Cerebellar cortex (tissue), 1 donor: ENCODE data around the gene ZNF688.
A peak's percentile ranks its signal among the peaks of the same experiment; 100 is the strongest.

Experiments
- DNase-seq: peaks from one replicate; pipeline ENCODE4 v3.0.0-alpha.2; 2015; ENCODE audit warnings: low spot score

The ZNF688 gene

DNA sequence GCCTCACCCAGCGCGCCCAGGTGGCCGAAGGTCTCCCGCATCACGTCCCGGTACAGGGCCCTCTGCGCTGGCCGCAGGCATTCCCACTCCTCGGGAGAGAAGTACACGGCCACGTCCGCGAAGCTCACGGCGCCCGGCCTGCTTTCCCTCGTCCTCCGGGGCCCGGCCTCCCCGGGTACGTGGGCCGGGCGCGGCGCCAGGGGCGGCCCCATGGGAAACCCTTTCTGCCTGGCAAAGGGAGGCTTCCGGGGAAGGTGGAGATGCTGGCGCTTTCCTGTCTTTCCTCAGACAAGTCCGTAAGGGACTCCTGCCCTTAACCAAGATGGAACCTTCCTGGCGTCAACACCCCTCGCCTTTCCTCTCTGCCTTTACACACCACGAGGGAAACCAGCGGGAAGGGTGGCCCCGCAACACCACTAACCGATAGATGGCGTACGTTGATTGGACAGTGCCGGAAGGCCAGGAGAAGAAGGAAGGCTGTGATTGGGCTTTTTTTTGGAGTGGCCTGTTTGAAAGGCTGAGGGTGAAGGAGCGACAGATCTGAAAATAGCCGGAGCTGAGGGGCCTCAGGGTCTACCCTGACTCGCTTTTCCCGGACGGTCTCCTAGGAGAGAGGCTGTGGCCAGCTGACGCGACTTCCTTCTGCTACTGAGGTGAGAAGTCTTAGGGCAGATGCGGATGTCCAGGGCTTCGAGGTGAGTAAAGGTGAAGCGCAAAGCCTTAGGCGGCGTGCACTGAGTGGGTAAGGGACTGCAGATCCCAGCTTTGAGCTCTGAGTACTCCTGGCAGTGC, 14.1 kb upstream of the ZNF688 start, which contains the start of gene ZNF785:
Gene ZNF785, minus strand, starts transcription at position 298 of the 792 bp plus-strand sequence. Its CDS starts 86 bp downstream, at position 212.
- peak; percentile 99 for DNase-seq

DNA sequence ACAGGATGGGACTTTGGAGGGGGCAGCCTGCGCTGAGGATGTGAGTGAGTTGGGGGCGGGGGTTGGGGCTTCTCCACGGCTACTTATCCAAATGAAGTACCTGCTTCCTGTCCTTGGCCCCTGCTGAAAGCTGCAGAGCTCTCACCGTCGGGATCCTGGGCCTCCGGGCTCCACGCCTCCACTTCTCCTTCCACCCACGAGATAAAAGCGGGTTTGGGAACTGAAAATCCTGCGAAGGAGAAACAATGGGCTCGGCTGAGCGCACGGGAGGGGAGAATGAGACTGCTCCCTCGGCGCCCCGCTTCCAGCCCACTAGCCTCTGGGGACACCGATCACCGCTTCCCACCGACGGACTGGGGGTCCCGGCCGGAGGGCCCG, 13.5 kb upstream of the ZNF688 start:
- DNase-seq, result peak; percentile 14

DNA sequence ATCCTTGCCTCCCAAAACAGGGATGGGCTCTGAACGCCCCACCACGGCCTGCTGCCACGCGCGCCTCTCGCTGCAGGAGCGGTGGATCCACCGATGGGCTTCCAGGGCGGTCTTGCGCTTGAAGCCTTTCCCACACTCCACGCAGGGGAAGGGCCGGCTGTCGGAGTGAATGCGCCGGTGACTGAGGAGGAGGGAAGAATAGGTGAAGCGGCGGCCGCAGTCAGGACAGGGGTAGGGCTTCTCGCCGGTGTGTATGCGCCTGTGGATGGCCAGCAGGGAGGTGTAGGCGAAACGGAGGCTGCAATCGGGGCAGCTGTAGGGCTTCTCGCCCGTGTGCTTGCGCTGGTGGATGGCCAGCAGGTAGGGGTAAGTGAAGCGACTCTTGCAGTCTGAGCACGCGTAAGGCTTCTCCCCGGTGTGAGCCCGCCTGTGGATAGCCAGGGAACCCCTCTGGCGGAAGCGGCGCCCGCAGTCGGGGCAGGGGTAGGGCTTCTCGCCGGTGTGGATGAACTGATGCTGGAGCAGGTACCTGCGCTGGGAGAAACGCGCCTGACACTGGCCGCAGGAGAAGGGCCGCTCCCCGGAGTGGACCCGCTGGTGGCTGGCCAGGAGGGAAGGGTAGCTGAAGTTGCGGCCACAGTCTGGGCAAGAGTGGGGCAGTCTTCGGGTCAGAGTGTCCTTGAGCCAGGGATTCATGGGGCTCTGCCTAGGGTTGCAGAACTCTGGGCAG, 11.3 kb upstream of the ZNF688 start:
- DNase-seq, result no peak

DNA sequence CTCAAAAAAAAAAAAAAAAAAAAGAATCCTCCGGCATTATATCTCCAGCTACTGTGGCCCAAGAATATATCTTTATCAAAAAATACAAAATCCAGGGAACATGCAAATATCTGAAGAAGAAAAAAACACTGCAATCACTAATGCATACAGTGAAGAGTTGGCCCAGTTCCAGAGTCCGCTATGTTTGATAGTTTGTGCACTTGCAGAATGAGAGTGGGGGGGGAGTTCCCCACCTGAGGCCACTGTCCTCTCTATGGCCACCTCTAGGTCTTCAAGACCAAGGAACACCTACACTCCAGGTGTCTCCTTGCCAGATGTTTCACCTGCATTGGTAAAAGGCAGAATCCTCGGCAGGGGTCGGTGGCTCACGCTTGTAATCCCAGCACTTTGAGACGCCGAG, 9.9 kb upstream of the ZNF688 start:
- no peak for DNase-seq

DNA sequence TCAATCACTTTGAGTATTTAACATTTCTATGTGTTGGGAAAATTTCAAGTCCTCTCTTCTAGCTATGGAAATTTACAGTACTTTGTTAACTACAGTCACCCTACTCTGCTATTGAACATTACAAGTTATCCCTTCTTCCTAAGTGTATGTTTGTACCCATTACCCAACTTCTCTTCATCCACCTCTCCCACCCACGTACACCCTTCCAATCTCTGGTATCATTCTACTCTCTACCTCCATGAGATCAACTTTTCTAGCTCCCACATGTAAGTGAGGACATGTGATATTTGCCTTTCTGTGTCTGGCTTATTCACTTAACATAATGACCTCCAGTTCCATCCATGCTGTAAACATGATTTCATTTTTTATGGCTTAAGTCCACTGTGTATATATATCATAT, 3.2 kb upstream of the ZNF688 start:
- no peak for DNase-seq

DNA sequence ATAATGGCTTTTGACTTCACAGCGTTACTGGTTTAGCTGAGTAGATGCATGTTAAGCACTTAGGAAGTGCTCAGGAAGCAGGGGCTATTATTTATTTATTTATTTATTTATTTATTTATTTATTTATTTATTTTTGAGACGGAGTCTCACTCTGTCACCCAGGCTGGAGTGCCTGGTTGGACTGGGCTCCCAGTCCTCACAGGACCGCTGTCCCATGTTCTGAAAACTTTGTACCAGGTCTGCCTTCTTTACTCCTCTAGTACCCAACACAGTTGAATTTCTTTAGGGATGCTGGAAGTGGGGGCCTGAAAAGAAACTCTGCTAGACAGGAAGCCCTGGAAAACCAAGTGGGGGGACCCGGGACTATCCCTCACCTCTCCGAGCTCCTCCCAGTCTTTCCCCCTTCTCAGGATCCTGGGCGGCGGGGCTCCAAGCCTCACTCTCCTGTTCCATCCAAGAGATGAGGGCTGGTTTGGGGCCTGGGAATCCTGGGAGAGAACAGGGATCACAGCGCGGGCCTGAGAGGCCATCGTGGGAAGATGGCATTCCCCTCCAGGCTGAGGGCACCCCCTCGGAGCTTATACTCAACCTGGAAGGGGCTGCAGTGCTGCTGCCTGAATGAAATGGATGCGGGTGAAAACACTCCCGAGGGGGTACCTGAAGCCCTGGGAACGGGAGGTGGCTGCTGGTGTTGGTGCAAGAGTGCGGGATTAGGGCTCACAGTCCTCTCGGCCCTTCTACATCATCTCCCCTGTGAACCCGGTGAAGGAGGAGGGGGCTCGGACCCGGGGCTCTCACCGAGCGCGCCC, 674 bp downstream of the ZNF688 start:
- DNase-seq, result peak; percentile 46

DNA sequence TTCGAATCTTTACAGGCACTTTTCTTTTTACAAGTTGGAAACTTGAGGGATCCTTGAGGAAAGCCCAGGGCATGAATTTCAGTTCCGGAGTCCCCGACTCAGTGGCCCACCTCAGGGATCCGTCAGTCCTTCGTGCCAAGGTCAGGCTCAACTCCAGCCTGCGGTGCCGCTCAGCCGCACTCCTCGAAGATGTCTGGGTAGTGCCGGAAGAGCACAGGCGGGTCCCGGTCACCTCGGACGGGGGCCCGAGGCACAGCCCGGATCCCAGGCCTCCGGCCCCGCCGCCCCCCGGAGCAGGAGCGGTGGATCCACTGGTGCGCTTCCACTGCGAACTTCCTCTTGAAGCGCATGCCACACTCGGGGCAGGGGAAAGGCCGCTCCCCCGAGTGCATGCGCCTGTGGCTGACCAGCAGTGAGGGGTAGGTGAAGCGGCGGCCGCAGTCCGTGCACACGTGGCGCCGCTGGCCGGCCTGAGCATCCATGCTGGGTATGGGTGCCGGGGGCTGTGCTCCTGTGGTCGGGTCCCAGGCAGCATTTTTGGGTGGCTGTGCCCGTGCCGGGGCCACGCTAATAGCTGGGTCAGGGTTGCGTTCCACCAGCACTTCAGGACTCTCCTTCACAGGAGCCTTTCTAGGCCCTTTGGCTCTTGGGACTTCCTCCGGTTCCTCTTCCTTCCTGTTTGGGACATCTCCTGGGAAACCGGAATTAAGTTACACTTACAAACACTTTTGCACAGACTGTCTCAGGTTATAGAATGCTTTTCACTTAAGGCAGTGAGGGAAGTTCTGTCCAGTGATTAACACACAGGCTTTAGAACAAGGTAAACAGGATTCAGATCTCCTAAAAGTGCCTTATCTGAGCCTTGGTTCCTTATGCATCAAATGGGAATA, 1.5 kb downstream of the ZNF688 start:
- no peak for DNase-seq

DNA sequence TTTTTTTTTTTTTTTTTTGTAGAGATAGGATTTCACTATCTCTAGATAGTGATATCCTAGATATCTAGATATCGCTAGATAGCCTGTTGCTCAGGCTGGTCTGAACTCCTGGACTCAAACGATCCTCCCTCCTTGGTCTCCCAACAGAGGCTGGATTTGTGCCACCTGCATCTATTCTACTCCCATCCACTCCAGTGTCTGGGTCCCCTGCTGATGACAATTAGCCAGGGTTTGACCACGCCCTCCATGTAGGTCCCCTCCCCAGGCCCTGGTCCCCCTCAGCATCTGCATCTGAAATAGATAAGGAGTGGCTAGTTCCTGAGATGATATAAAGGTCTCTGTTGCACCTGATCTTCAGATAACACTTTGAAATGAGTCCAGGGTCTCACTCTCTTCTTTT, 2.2 kb downstream of the ZNF688 start:
- no peak for DNase-seq

DNA sequence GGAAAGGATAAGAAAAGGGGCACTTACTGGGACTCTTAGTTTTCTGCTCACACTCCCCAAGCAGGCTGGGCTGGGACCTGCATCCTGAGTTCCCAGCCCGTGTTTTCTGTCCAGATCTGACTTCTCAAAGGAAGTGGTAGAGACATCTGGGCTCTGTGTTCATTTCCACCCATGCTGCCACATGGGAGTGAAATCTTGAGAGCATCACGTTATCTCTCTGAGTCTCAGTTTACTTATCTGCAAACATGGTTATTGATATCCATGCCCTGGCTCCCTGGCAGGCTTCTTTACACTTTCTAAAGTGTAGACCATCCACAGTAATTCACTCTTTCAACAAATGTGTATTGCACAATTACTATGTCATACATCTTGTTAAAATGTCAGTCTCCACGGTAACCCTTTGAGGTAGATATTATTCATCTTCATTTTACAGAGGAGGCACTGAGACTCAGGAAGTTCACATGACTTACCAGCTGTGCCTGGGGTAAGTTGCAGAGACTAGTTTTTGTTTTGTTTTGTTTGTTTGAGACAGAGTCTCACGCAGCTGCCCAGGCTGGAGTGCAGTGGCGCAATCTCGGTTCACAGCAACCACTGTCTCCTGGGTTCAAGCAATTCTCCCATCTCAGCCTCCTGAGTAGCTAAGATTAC, 3.4 kb downstream of the ZNF688 start:
- no peak for DNase-seq

DNA sequence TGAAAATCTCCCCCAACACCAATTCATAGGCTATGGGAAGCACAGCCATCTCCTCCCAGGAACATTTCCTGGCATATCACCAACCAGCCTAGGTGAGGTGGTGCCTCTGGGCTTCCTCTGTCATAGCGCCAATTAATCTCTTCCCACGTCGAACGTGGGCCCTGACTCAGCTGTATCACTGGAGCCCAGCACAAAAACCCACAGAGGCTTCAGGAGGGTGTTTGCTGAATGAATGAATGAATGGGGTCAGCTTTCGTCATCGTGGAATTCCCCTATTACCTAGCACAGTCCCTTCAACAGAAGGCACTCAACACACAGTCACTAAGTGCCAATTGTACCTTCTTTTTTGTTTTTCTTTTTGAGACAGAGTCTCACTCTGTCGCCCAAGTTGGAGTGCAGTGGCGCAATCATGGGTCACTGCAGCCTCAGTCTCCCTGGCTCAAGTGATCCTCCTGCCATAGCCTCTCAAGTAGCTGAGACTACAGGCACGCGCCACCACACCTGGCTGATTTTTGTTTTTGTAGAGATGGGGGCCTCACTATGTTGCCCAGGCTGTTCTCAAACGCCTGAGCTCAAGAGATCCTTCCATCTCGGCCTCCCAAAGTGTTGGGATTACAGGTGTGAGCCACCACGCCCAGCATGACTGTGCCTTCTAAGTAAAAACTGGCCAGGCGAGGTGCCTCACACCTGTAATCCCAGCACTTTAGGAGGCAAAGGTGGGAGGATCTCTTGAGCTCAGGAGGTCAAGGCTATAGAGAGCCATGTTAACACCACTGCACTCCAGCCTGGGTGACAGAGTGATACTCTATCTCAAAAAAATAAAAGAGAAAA, 4.1 kb downstream of the ZNF688 start:
- no peak for DNase-seq

DNA sequence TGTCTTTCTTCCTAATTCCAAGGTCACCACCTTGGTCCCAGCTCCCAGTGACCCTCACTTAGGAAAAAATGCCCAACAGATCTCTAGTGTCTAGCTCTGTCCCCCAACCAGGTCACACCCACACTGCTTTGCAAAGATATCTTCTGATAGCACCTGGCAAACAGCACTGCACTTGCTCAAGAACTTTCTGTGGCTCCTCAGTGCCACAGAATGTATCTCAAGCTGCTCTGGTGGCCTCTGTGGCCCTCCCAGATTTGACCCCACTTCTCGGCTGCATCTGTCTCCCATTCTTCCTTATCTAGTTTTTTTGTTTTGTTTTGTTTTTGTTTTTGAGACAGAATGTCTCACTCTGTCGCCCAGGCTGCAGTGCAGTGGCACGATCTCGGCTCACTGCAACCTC, 5.0 kb downstream of the ZNF688 start:
- DNase-seq, result no peak

DNA sequence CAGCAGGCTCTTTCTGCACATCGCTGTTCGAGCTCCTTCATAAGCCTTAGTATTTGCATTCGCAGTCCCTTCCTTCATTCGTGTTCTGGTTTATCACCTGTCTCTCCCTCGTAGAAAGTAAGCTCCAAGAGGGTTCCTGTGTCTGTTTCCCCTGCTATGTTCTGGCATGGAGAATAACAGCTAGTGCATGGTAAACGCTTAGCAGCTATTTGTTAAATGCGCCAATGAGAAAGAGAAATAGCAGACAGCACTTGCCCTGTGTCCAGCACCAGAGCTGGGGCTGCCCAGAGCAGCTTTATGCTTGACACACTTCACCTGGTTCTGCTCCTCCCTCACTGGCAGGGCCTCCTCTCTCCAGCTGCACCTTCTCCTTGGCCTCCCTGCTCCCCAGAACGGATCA, 5.5 kb downstream of the ZNF688 start:
- peak; percentile 34 for DNase-seq

DNA sequence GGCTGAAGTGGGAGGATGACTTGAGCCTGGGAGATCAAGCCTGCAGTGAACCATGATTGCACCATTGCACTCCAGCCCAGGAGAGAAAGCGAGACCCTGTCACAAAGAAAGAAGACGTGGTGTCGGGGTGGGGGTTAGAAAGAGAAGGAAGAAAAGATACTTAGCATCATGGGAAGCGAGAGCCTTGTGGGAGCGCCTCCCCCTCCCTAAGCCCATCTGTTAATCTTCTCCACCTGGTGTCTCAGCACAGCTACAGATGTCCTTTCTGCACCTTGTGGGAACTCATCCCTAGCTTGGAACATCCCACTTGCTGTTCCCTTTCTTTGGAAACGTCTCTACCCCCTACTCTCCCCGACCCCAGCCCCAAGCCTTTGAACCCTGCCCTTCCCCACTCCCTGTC, 6.0 kb downstream of the ZNF688 start:
- DNase-seq, result peak; percentile 59

DNA sequence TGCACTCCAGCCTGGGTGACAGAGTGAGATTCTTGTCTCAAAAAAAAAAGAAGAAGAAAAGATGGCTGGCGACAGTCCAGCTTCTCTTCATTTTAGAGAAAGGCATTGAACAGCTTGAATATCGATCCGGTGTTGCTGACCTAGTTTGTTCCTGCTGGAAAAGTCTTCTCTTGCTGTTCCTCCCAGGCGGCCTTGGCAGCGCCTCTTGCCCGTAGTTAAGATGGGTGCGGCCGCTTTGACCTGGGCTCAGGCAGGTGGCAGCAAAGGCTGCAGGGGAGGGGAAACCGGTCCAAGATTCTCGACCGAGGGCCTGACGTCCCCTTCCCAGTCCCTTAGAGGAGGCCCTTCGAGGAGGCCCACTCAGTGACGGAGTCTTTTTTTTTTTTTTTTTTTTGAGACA, 9.5 kb downstream of the ZNF688 start:
- DNase-seq, result no peak

DNA sequence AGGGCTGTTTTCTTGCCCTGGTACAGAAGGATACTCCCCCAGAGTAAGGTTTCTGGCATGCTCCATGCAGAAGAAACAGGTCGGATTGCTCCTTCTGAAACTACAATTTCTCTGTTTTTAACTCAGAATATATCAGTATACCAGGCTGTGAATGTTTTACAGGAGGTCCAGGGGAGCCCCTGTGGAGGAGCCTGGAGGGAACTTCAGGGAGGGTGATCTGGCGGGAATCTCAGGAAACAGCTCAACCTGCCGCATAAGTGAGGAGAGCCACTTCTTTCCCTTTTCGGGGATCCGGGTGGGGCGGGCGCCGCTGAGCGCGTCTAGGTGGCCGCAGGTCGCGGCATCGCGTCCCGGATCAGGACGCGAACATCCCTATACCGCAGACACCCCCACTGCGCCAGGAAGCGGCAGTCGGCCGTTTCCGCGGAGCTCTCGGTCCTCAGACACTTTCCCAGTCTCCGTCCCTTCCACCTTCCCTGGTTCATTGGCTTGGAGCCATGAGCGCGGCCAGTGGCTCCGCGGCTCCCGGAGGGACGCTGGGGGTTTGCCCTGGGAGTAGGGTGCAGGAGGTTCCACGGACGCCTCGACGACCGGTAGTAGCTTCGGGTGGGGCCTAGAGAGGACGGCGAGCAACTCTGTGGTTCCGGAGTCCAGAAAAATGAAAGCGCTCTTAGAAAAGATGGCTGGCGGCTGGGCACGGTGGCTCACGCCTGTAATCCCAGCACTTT, 10.3 kb downstream of the ZNF688 start:
- no peak for DNase-seq

DNA sequence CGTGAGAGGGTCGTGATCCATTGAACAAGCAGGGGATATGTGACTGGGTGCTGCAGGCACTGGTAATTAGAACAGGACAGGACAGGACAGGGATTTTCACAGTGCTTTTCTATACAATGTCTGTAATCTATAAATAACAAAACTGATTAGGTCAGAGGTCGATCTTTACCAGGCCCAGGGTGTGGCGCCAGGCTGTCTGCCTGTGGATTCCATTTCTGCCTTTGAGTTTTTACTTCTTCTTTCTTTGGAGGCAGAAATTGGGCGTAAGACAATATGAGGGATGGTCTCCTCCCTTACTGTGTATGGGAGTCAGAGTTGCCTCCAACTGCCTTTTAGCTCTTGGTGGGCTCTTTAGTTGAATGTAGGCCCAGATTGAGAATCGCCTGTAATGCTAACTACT, 11.8 kb downstream of the ZNF688 start:
- no peak for DNase-seq

DNA sequence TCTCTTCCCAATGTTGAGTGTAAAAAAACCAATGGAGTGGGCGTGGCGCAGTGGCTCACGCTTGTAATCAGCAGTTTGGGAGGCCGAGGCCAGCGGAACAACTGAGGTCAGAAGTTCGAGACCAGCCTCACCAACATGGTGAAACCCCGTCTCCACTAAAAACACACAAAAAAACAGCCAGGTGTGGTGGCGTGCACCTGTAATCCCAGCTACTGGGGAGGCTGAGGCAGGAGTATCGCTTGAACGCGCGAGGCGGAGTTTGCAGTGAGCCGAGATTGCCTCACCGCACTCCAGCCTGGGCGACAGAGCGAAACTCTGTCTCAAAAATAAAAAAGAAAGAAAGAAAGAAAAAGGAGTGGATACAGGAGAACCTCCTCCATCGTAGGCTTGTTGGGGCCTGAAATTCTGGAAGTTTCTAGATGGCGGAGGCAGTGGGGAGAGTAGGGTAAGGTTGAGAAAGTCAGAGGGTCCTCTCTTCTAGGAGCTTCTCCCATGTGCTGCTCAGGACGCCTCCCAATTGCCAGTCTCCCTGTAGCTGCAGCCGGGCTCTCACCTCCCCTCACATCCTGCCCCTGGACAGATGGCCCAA, 12.6 kb downstream of the ZNF688 start:
- DNase-seq, result no peak

DNA sequence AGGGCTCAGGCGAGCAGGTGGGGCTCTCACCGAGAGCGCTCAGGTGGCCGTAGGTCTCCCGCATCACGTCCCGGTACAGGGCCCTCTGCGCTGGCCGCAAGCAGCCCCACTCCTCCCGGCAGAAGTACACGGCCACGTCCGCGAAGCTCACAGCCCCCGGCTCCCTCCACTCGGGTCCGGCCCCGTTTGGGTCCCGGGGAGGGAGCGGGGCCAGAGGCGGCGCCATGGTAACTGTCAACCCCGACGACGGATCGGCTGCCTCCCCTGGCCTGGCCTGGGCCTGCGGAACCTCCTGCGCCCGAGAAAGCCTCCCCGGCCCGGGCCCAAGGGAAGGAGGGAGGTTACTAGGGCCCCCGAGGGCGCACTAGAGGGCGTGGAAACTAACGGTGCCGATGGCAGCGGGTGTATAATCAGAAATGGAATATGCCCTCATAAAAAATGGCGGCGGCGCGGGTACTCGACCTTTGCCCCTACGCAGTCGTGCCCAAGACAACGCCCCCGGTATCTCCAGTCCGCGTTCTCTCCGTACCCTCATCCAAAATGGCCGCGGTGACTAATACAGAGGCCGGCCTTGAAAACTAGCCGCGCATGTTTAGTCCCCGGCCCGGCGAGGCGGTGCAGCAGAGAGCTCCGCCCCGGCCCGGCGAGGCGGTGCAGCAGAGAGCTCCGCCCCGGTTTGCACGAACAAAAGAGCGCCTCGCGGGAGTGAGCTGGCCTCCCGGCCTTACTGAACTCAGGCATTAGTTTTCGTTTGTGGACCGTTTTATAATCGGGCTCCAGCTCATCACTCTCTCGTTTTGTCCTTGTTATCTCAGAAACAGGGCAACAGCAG, 13.3 kb downstream of the ZNF688 start, which contains the start of gene ZNF764:
Gene ZNF764, minus strand, starts transcription at position 418 of the 832 bp plus-strand sequence. Its CDS starts 192 bp downstream, at position 226.
- peak; percentile 99 for DNase-seq
